Right ventricle myocardium superior (tissue), 1 donor: ENCODE data around the gene MYADML2. TPM values are rescaled to one million over a fixed set of nuclear protein-coding genes. Genes with fewer than 3 reads are reported as not detected.

Experiments used
- ATAC-seq: fragments of 200-7000 bp; cut with Tn5 transposase; one replicate; pipeline ENCODE4 v1.9.1; 2020; ENCODE audit warnings: mild to moderate bottlenecking; ENCODE audit not compliant: poor library complexity
- DNase-seq: peaks from one replicate; pipeline ENCODE4 v3.0.0-alpha.2; 2020
- intact Hi-C: fragments of 100-400 bp; cut with DNase I; formaldehyde crosslinking; loops from one replicate; pipeline ENCODE4 v1.11.2; 2022
- total RNA-seq: library from RNA; stranded (reverse); fragmentation: NEBNext Ultra II Directional; extraction: Animal tissue kit (Norgen Biotek cat#: 25700); gene quantifications from one replicate; pipeline ENCODE4 v1.2.1, GENCODE V29; 2021
- donor health status: DM: no; HTN: yes; CAD: no; lungs with severe emphysema.

Gene MYADML2
- total RNA-seq, 1 donor from 2014 or later = 3.5 TPM

DNA sequence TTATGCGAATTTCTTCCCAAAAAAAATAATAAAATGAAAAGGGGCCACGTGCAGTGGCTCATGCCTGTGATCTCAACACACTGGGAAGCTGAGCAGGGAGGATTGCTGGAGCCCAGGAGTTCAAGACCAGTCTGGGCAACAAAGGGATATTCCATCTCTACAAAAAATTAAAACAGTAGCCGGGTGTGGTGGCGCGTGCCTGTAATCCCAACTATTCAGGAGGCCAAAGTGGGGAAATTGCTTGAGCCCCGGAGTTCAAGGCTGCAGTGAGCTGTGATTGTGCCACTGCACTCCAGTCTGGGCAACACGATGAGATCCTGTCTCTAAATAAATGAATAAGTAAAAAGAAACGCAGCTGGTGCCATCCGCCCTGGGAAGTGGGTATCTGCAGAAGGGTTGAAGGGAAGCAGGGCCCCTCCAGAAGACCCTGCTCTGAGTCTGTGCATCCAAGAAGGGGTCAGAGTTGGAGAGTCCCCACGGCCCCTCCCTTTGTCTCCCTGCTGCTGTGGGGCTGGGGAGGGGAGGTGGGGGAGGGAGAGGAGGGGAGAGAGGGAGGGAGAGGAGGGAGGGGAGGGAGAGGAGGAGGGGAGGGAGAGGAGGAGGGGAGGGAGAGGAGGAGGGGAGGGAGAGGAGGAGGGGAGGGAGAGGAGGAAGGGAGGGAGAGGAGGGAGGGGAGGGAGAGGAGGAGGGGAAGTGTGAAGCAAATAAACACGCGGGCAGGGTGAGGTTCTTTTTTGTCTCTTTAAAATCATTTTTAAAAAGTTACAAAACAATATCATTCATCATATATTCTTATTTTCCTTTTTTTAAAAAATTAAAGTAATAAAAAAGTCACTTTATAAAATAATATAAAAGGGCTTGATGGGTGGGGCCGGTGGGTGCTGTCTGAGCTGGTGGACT is 5.0 kb upstream of the MYADML2 start:
- DNase-seq = no peak
- ATAC-seq = no peak

DNA sequence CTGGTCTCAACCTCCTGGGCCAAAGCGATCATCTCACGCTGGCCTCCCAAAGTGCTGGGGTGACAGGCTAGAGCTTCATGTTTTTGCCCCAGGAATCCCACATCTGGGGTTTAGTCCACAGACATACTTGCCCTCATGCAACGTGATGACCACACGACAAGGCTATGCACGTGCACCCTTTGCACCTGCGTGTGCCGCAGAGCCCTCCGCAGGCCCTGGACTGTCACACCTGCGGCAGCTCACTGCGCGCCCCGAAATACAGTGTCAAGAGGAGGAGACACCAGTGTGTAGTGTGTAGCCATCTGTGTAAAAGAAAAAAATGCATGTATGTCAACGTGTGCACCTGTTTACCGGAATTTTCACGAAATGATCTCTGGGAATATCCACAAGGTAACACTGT is 3.5 kb upstream of the MYADML2 start:
- DNase-seq = no peak
- intact Hi-C loops = no loop called here
- ATAC-seq = no peak

More for the DNA sequence above, 5.0 kb upstream of the MYADML2 start:
- intact Hi-C loops = no loop called here

DNA sequence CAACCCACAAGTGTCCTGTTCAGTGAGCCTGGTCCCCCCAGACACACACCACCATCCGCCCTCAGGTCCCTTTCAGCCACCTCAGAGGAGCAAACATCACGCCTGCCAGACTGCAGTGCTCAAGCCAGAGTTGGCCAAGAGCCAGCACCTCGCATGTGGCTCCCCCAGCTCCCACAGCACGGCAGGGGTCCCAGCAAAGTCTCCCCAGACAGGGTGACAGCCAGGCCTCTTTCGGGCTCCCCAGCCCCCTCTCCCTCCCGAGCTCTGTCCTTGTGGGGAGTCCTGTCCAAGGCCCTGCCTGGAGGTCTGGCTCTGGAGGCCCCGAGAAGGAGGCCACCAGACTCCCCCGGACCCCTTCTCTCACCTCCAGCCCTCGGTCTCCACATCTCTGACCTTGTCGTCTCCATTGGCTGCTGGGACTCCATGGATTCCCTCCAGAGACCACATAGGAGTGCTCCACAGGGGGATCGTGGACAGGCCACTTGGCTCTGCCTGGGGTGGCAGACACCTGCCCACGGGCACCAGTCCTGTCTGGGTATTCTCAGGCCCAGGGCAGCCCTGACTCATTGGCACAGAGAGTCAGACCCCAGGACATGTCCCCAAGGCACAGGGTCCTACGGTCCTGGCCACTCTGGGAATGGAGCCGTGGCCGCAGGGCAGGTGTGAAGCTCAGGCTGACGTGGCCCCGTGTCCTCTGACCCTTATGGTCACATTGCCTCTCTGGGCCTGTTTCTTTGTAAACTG is 1.8 kb upstream of the MYADML2 start:
- ATAC-seq = no peak
- no peak for DNase-seq
- intact Hi-C loops = no loop called here

DNA sequence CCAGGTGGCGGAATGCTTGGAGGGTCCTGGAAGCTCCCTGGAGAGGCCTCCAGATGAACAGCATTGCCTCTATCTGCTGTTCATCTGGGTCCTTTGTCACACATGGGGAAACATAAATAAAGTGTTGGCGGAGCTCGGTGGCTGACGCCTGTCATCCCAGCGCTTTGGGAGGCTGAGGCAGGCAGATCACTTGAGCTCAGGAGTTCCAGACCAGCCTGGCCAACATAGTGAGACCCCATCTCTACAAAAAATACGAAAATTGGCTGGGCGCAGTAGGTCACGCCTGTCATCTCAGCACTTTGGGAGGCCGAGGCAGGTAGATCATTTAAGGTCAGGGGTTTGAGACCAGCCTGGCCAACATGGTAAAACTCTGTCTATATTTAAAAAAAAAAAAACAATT is 2.2 kb downstream of the MYADML2 start:
- DNase-seq = no peak
- no peak for ATAC-seq
- intact Hi-C loops = no loop called here

DNA sequence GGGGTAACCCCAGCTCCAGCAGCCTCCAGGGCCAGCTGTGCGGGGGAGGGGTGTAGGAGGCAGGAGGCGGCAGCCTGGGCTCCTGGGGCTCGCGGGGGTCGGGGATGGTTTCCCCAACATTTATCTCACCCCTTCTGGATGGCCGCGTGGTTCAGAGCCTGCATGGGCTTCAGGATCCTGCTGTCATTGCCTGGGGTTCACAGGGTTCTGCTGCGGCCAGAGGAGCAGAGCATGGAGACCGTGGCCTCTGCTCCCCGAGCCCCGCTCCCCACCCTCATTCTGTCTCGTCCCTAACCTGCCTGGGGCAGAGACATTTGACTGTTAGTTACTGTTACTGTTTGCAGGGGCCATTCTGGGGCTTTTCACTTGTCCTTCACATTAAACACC is 4.9 kb downstream of the MYADML2 start:
- ATAC-seq = no peak
- intact Hi-C loops = no loop called here
- DNase-seq = no peak

DNA sequence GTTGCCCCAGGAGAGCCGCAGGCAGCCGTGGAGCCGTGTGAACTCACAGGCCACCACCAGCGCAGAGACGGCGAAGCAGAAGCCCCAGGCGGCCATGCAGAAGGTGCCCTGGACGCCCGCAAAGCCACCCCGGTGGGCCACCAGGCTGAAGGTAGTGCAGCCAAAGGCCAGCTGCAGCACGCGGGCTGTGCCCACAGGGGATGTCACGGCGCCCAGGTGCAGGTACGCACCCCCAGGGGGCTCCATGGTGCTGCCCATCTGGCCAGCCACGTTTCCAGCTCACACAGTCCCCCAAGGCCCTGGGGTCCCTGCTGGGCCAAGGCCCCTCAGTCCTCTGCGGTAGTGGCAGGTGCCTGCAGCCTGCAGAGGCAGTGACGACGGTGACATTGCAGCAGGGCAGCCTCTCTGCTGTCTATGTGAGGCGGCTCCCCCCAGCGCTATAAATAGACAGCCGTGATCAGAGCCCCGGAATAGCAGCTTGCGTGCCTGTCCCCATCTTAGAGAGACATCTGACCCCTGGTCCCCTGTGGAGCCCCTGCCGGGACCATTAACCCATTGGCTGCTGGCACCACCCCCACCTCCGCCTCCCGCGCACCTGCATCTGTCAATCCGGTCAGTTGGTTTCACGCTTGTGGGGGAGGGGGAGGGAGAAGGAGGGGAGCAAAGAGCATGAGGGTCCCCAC is 5.4 kb downstream of the MYADML2 start:
- peak; percentile 56 for ATAC-seq
- peak; percentile 70 for DNase-seq

DNA sequence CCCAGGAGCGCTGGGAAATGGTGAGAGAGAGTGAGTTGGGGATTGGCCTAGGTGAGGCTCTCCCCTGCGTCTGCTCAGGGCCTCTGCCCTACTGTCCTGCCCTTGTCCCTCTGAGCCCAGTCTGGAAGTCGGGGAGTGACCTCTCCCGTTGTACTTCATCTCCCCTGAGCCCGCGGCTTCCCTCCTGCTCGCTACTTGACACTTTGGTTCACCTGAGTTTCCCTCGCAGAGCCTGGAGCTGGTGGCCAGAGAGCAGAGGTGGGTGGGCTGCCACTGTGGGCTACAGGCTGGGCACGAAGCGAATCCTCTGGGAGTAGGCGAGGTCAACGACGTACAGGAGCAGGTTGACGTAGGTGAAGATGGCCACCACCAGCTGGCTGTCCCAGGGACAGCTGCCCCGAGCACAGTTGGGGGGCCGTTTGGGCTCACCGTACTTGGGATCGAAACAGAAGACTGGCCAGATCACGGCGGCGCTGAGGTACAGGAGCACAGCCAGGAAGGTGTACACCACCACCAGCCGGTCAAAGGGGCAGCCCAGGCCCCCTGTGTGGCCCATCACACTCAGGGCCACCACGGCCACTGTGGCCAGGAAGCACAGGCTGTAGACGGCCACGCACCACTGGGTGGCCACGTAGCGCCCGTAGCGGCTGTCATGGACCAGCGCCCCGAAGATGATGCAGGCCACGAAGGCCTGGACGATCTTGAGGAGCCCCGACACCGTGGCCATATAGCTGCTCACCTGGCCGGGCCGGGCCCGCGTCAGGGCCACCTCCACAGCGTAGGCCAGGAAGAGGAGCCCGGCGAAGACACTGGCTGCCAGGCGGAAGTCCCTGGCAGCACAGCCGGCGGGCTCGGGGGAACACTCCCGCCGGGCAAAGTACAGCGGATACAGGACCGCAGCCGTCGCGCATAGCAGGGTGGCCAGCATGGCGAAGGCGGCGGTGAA is 6.2 kb downstream of the MYADML2 start:
- intact Hi-C loops = no loop called here
- DNase-seq (no peak), ATAC-seq (no peak)

More for the DNA sequence above, 5.4 kb downstream of the MYADML2 start:
- intact Hi-C loops = no loop called here

DNA sequence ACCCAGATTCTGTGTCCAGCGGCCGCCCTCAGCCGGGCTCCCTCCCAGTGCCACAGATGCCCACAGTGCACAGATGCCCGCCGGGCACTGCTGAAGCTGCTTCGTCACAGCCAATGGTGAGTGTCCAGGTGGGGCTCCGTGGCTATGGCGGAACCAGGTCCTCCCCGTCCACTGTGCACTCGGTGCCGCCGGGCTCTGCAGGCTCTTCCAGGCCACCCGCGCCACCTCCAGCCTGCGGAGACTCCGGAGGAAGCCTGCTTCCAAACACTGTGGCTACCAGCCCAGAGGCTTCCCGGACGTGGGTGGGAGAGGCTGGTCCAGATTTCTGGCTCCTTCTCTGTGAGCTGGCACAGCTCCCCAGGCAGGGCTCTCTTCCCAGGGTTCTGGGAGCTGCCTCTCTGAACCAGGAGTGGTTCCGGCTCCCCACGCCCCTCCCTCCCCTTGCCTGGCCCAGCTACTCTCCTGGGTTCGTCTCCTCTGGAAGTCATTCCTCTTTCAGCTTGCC is 7.1 kb downstream of the MYADML2 start:
- intact Hi-C loops = no loop called here
- peak; percentile 28 for ATAC-seq
- peak; percentile 89 for DNase-seq

DNA sequence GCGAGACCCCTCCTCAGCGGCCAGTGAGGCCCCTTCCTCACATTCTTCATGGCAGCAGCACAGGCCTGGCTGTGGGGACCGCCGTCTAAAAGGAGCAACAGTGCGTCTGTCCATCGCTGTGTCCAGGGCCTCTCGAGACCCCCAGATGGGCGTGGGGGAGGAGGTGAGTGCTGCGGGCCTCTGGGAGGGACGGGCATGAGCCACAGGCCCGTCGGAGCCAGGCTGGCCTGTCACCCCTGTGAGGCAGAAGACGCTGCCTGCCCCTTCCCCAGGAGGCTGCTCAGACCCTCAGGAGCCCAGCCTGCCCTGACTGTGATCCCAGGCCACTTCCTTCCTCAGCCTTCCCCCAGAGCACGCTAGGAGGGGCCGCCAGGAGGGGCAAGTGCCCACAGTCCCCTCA is 7.8 kb downstream of the MYADML2 start:
- no peak for ATAC-seq
- no peak for DNase-seq
- intact Hi-C loops = no loop called here

DNA sequence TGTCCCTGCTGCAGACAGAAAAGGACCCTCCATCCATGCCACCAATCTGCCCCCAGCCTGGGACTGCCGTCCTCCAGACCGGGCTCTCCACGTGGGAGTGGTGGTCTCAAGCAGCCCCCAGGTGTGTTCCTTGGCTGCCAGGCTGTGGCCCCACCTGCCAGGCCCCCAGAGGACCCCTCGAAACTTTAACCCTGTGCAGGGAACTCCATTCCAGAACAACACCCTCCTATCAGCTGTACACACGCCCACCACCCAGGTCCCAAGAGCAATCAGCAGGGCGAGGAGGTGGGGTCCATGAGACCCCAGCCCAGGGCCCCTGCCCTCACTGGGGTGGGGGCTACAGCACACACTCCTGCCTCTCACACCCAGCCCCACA is 11.3 kb downstream of the MYADML2 start:
- ATAC-seq (no peak), DNase-seq (no peak)
- intact Hi-C loops = no loop called here

DNA sequence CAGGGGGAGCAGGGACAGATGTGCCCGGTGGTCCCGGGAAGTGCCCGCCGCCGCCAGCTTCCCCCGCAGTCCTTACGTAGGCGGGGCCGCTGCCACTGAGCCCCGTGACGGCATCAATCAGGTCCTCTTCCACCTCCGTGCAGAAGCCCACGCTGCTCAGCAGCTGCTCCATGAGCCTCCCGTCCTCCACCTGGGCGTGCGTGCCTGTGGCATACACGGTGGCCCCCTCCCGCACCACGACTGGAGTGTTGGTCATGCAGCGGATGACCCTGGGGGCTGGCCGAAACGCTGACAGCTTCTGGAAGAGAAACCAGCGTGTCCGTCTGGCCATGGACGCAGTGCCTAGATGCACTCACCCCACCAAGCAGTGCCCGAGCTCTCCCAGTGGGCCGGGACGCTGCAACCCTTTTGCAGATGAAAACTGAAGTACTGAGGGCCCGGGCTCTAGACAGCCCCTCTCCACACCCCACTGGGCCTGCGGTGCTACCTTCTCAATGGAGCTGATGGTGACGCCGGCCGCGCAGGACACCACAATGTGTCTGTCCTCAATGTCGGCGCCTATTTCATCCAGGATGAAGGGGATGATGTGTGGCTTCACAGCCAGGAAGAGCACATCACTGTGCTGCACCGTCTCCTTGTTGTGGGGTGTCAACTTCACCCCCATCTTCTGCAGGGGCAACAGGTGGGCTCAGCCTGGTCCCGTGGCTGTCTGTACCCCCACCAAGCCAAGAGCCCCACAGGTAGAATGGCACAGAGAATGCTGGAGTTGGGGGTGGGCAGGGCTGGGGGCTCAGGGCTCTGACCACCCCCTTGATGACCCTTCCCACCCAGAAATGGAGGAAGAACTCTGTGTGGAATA is 12.0 kb downstream of the MYADML2 start:
- ATAC-seq (no peak), DNase-seq (no peak)
- intact Hi-C loops = no loop called here

DNA sequence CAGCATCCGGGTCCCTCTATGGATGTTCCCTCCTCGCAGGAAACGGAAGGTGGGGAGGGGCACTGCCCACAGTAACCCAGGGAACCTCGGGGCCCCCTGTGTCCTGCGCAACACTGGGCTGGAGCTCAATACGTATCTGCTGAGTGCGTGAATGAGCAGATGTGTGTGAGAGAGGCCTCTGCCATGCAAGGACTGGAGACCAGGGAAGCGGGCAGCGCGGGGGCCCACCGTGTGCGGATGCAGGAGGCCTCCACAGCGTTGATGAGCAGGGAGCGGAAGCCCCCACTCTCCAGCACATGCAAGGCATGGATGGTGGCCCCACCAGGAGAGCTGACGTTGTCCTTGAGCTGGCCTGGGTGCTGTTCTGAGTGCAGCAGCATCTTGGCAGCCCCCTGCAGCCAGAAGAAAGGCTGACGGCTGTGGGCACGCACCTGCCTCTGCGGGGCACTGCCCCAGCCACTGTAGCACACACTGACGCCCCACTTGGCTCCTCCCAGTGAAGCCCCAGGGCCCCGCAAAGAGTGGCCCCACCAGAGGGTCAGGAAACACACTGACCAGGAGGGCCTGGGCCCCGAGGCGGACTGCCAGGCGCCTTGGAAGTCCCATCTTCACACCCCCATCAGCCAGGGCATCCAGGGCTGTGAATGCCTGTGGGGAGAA is 12.8 kb downstream of the MYADML2 start:
- no peak for DNase-seq

DNA sequence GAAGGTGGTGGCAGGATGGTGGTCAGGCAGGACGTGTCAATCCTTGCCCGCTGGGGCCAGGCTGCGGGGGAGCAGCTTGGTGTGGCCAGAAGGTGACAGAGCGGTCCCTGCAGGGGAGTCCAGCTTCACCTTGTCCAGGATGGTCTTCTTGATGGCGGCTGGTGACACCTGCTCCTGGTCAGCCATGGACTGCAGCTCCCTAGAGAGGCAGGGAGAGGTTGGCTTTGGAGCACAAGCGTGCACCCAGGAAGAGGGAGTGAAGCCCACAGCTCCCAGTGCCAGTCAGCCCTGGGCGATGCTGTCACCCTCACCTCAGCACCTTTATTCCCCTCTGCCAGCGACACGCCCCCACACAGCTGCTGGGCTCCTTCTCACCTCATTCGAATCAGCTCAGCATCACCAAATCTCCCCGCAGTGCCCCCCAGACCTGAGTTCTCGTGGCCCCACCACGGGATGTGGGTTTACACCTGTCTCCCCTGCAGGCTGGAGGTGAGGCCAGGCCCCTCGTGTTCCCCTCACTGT is 13.8 kb downstream of the MYADML2 start:
- intact Hi-C loops = no loop called here
- ATAC-seq = no peak
- no peak for DNase-seq

More for the DNA sequence above, 12.8 kb downstream of the MYADML2 start:
- ATAC-seq = no peak
- intact Hi-C loops = no loop called here

DNA sequence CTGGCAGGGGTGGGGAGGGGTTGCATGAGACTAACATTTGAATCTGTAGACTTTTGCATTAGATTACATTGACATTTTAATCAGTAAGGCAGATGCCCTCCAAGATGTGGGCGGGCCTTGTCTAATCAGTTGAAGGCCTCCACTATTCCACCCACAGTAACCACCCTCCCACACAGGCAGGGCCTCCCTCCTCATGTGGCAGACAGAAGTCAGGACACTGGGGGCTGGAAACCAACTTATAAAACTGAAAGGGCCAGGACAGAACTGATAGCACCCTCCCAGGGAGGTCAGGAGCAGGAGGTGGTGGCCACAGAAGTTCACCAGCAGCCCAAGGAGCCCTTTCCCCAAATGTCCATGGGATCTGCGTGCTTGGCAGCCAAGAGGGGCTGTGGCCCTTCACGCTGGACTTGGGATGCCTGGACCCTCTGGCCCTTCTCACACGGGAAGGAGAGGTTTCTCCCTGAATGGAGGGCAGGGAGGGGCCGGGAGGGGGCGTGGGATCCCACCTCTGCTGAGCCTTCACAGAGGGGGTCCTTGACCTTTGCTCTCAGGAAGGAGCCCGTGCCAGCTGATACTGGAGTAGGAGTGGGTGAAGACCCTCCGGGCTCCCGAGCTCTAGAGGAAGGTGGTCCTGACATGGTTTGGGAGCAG is 14.6 kb downstream of the MYADML2 start:
- DNase-seq (no peak), ATAC-seq (no peak)
- intact Hi-C loops = no loop called here

DNA sequence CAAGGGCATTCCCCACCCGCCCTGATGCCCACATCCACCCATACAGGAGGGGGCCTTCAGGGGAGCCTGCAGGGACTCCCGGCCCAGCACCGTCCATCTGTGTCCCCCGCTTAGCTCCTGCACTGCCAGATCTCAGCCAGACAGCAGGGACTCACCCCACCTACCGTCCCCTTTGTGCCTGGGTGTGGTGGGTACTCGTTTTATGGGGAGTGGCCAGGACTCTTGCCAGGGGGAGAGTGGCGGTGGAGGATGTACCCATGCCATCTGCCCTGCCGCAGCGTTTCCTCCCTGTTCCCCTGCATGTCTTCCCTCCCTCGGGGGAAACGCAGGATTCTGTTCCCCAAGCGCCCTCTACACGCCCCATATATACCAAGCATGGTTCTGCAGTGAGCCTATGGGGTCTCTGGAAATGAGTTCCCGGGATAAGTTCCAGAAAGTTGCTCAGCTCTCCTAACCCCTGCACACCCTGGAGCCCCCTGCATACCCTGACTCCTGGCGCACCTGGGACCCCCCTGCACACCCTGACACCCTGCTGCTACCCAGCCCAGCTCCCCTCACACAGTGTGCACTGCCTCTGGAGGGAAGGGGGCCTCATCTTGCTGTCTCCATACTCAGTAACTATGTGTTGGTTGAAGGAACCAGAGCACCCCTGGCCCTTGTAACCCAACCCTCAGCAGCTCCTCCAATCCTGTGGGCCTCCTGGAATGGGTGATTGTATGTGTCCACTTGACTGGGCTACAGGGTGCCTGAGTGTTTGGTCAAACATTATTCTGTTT is 15.3 kb downstream of the MYADML2 start:
- intact Hi-C loops = no loop called here
- no peak for DNase-seq
- no peak for ATAC-seq

DNA sequence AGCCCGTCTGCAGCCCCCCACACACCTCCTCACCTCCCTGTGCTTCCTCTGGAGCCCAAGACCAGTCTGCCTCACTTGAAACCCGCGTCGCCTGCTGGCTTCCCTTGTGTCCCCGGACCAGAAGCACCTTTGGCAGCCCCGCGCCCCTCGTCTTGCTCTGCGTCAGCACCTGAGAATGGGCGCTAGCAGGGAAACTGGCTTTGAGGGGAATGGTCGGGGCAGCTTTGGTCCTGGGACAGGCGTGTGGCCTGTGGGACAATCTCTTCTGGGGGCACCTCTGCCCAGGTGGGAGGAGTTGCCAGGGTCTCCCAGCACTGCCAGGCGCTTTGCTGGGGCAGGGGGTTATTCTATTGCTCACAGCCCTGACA is 15.9 kb downstream of the MYADML2 start:
- DNase-seq (no peak), ATAC-seq (no peak)
- intact Hi-C loops = no loop called here
